ENCODE data around the gene TMIE.
A peak's percentile ranks its signal among the peaks of the same experiment; 100 is the strongest.

The TMIE gene

DNA sequence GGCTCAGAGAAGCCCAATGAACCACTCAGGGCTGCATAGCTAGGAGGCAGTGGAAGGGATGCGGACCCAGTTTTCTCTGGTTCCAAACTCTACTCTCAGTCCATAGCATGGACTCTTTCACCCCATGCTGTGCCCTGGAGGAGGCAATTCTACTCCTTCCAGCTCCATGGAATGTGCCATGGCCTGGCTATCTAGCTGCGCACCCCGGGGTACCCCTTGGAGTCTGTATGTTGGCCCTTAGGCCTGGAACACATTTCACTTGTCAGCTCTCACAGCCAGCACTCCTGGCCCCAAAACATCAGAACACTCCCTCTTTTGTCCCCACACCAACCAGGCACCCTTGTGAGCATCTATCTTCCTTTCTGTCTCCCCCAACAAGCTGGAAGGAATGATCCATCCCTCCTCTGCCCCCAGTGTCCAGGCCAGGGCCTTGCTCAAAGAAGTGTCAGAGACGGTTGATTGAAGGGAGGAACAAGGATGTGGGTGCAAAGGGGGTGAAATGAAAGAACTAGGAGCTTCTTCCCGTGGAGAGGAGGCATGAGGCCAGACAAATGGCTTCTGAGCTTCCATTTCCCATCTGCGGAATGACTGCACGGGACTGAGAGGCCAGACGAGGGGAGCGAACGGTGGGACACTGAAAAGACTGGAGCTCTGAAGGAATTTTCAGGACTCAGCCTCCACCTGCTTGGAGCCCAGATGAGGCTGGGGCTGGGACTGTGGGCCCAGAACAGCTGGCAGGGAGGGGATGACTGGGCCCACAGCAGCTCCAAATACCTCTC is 13.7 kb downstream of the TMIE start:
- H3K27ac ChIP-seq, result no peak overlapping the region
- no peak for TF ChIP-seq ZFX (IDR thresholded peaks at IDR 0.05; ENCODE audit: borderline replicate concordance)
- TF ChIP-seq, protein P1, sequence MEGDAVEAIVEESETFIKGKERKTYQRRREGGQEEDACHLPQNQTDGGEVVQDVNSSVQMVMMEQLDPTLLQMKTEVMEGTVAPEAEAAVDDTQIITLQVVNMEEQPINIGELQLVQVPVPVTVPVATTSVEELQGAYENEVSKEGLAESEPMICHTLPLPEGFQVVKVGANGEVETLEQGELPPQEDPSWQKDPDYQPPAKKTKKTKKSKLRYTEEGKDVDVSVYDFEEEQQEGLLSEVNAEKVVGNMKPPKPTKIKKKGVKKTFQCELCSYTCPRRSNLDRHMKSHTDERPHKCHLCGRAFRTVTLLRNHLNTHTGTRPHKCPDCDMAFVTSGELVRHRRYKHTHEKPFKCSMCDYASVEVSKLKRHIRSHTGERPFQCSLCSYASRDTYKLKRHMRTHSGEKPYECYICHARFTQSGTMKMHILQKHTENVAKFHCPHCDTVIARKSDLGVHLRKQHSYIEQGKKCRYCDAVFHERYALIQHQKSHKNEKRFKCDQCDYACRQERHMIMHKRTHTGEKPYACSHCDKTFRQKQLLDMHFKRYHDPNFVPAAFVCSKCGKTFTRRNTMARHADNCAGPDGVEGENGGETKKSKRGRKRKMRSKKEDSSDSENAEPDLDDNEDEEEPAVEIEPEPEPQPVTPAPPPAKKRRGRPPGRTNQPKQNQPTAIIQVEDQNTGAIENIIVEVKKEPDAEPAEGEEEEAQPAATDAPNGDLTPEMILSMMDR (IDR thresholded peaks at IDR 0.05), result no peak

- TF ChIP-seq, protein P1 (IDR thresholded peaks at IDR 0.05), result no peak
- no peak for TF ChIP-seq ZFX (IDR thresholded peaks at IDR 0.05; ENCODE audit: borderline replicate concordance)
- no peak overlapping the region for H3K27ac ChIP-seq
Measured at GRCh38 chr3:46715507-46716175, 14.4 kb downstream of the TMIE start.

DNA sequence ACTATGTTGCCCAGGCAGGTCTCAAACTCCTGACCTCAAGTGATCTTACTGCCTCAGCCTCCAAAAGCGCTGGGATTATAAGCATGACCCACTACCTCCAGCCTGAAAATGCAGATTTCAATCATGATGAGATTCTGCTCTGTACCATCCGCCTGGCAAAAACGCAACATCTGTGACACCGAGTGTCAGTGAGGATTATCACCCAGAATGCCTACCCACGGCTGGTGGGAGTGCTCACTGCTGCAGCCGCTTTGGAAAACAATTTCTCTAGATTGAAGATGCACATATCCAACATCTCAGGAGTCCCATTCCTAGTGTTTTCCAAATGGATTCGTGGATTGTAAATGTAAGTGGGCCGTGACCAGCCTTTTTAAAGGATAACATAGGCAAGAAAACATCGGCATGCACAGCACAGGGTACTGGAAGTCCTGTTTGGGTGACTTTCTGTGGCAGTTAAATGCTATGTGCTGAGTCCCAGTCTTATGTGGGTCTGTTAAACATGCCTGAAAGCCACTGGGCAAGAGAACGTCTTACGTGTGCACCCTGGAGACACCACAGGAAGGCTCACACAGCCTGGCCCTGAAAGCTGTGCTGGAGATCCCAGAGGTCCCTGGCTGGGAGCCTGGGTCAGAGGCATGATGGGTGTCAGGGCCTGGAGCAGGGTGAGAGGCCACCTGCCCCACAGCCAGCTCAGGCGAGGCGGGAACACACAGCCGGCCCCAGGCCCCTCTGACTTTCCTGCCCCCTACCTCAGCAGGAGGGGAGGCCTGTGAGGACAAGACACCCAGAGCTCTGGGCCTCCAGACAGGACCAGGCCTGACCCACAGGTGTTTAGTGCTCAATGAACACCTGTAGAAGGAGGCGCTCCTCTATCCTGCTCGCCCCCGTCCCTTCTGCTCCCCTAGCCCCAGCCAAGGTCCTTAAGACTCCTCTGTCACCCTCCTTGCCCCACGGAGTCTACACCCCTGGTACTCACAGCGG is 15.6 kb downstream of the TMIE start:
- H3K27ac ChIP-seq, result no peak overlapping the region
- TF ChIP-seq, protein P1 (IDR thresholded peaks at IDR 0.05), result no peak
- TF ChIP-seq ZFX (IDR thresholded peaks at IDR 0.05; ENCODE audit: borderline replicate concordance), result no peak

- TF ChIP-seq, protein P1 (IDR thresholded peaks at IDR 0.05), result peak; percentile 95
- TF ChIP-seq ZFX (IDR thresholded peaks at IDR 0.05; ENCODE audit: borderline replicate concordance), result no peak
- no peak within 1 kb of the TSS for H3K27ac ChIP-seq
Measured at GRCh38 chr3:46717447-46718231, 16.4 kb downstream of the TMIE start, which contains the start of gene PRSS50. Gene PRSS50 (minus strand): TSS chr3:46717869. CDS start chr3:46717824, 45 bp downstream.

DNA sequence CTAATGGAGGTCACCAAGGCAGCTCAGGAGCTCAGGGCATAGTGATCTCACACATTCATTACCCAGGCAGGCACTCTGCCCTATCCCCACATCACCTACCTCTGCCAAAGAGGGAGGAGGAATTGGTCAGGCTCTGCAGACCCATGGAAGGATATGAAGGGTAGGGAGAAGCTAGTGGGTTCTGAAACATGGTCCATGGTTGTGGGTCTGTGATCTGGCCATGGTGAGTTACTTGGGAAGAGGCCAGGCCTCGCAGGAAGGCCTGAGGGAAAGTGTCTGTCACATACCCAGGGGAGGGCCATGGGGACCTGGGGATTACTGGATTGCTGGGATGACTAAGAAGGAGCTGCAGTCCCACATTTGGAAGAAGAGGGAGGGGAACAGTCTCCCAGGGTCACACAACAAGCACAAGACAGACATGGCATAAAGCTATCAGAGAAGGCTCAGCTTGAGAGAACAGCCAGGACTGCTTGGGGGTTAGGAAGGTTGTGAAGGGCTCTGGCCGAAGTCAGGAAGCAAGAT is 17.9 kb downstream of the TMIE start:
- TF ChIP-seq ZFX (IDR thresholded peaks at IDR 0.05; ENCODE audit: borderline replicate concordance), result no peak

DNA sequence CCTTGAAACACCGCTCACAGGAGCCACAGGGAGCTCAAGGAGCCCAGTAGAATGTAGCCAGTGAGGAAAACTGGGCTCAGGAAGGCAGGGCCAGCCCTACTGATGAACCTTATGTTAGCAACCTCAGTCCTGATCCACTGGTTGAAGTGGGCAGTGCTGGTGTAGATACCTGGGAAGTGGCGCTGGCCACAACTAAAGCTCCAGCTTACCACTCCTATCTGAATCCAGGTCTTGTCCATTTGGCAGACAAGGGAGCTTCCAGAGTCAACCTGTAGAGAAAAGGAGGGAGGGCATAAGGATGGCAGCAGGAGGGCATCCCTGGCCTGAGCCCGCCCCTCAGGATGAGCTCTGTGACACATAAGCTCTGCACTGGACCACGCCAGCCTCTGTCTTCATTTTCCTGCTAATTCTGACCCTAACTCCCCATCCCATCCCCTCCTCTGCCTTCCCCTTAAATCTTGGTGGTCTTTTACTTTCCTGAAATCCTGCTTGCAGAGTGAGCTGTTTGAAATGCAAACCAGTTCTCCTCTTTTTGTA is 18.6 kb downstream of the TMIE start:
- TF ChIP-seq, protein P1 (IDR thresholded peaks at IDR 0.05), result no peak
- TF ChIP-seq ZFX (IDR thresholded peaks at IDR 0.05; ENCODE audit: borderline replicate concordance), result no peak
- H3K27ac ChIP-seq, result no peak overlapping the region

More for the DNA sequence above, 17.9 kb downstream of the TMIE start:
- no peak overlapping the region for H3K27ac ChIP-seq
